IPS-20b (cell line): Measurements from ENCODE around the gene ORC3.

Source experiments
- H3K27ac ChIP-seq: one replicate; pipeline ENCODE4 v1.5.1; 2013; ENCODE audit warnings: low read length
- H3K27me3 ChIP-seq: 2 replicates; pipeline ENCODE4 v1.6.1; 2013; ENCODE audit warnings: mild to moderate bottlenecking, low read length, inconsistent platforms; ENCODE audit not compliant: insufficient read depth
- H3K36me3 ChIP-seq: 2 replicates; pipeline ENCODE4 v1.6.1; 2013; ENCODE audit warnings: low read depth, mild to moderate bottlenecking, inconsistent platforms, low read length, moderate library complexity; ENCODE audit not compliant: insufficient read depth
- H3K4me1 ChIP-seq: 2 replicates; pipeline ENCODE4 v1.6.1; 2013; ENCODE audit warnings: mild to moderate bottlenecking, control low read depth, inconsistent platforms, low read length, moderate library complexity; ENCODE audit not compliant: insufficient read depth
- H3K4me3 ChIP-seq: 2 replicates; pipeline ENCODE4 v1.5.1; 2013; ENCODE audit warnings: mild to moderate bottlenecking, low read length, inconsistent platforms
- H3K9ac ChIP-seq: 2 replicates; pipeline ENCODE4 v1.6.1; 2013; ENCODE audit warnings: low read depth, mild to moderate bottlenecking, inconsistent platforms, low read length, moderate library complexity
- H3K9me3 ChIP-seq: 2 replicates; pipeline ENCODE4 v1.6.1; 2013; ENCODE audit warnings: mild to moderate bottlenecking, low read depth, low read length, inconsistent platforms; ENCODE audit not compliant: insufficient read depth

Gene ORC3

DNA sequence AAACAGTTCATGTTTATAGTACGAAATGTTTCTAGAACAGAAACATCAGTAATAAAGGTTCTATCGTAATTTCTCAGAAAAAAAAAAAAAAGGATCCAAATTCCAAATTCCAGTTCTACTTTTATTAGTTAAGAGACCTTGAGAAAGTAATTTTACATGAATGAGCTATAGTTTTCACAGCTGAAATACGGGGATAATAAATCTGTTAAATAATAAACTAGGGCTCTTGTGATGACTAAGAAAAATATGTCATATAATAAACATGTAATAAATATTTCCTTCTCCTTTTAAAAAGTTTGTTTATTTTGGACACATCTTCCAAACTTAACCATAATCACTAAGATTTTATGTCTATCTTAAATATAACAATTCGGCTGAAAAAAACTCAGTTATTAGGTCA is 17.9 kb upstream of the ORC3 start:
- Histone ChIP-seq H3K4me3 (no peak overlapping the region), H3K27ac (no peak overlapping the region), H3K9me3 (no peaks in the 10 kb centered on the region), H3K27me3 (no peaks in the 10 kb centered on the region), H3K36me3 (peaks cover 12% of the 10 kb centered on the region; the same call in 1 of the 2 replicates), H3K4me1 (peaks cover 4% of the 10 kb centered on the region; the same call in 1 of the 2 replicates), H3K9ac (no peak overlapping the region)

DNA sequence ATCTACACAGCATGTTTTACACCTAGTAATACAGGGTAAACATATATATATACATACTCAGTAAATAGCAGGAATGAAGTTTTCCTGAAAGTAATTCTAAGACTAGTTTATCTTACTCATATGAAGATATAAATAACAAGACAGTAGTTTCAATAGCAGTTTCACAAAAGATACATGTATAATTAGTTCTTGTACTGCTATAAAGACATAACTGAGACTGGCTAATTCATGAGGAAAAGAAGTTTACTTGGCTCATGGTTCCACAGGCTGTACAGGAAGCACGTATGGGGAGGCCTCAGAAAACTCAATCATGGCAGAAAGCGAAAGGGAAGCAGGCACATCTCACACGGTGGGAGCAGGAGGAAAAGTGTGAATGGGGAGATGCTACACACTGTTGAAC is 17.1 kb upstream of the ORC3 start:
- H3K27ac ChIP-seq: no peak overlapping the region
- H3K9me3 ChIP-seq: no peaks in the 10 kb centered on the region
- H3K4me3 ChIP-seq: no peak overlapping the region
- H3K9ac ChIP-seq: no peak overlapping the region
- peaks cover 4% of the 10 kb centered on the region; the same call in 1 of the 2 replicates for H3K4me1 ChIP-seq
- H3K36me3 ChIP-seq: peaks cover 18% of the 10 kb centered on the region; the same call in 1 of the 2 replicates
- no peaks in the 10 kb centered on the region for H3K27me3 ChIP-seq

DNA sequence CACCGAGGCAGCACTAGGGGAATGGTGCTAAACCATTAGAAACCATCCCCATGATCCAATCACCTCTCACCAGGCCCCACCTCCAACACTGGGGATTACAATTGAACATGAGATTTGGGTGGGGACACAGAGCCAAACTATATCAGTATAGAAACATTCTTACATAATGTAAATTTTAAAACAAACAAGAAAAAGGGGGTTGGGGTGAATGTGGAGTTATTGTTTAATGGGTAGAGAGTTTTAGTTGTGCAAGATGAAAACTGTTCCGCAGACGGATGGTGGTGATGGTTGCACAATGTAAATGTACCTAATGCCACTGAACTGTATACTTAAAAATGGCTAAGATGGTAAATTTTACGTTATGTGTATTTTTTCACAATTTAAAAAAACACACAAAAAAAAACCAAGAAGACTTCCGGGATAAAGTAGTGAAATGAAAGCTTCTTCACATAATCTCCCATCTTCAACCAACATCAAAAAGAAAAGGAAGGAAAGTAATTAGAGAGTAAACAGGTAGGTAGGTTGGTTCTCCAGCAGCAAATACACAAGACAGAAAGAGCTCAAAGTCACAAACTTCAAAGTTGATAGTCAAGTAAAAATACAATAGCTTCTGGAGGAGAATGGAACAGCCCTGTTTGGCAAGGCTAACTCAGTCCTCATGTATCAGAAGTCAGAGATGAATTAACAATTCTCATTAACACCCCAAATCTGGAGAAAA is 16.5 kb upstream of the ORC3 start:
- H3K27ac ChIP-seq: no peak overlapping the region
- H3K9ac ChIP-seq: no peak overlapping the region
- H3K36me3 ChIP-seq: peaks cover 12% of the 10 kb centered on the region; the same call in 1 of the 2 replicates
- H3K4me1 ChIP-seq: peaks cover 4% of the 10 kb centered on the region; the same call in 1 of the 2 replicates
- H3K27me3 ChIP-seq: no peaks in the 10 kb centered on the region
- H3K9me3 ChIP-seq: no peaks in the 10 kb centered on the region
- H3K4me3 ChIP-seq: no peak overlapping the region

DNA sequence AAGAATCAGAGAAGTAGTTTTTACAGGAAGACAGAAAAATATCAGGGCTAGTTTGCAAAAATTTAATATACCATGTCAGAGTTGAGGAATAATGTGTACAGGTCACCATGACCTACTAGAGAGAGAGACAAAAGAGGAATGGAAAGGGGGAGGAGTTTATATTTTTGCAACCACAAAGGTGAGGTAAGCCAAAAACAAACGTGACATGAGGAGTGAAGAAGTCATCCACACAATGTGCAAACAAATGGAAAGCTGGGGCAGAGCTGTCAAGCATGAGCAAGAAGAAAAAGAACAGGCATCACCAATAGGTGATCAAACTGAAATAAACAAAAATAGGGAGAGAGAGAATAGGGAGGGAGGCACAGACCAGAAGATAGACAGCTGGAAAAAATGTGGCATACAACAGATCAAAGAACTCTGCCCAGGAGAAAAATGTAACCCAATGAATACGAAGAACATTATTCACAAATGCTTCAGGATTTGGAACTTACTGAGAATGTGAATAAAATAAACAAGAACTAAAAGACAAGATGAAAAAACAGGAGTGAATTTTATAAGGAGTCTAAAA is 15.6 kb upstream of the ORC3 start:
- no peak overlapping the region for H3K9ac ChIP-seq
- H3K36me3 ChIP-seq: peaks cover 6% of the 10 kb centered on the region; the same call in 1 of the 2 replicates
- peaks cover 9% of the 10 kb centered on the region; the same call in 1 of the 2 replicates for H3K4me1 ChIP-seq
- H3K4me3 ChIP-seq: no peak overlapping the region
- H3K27ac ChIP-seq: no peak overlapping the region
- no peaks in the 10 kb centered on the region for H3K27me3 ChIP-seq
- no peaks in the 10 kb centered on the region for H3K9me3 ChIP-seq

DNA sequence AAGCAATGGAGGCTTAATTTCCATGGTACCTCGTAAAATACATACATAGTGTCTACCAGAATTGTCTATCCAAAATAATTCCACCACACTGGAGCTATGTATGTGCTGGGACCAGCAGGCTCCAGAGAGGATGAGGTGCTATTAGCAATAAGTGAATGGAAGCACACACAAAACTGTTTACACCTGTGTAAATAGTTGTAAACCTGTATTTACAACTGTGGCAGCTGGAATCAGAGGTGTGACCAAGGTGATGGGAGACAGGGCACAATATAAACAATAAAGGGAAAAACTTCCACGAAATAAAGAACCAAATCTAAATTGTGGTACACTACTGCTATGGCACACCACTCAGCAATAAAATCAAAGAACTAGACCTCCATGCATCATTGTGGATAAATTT is 14.5 kb upstream of the ORC3 start:
- H3K27ac ChIP-seq: no peak overlapping the region
- peaks cover 13% of the 10 kb centered on the region; the same call in 1 of the 2 replicates for H3K36me3 ChIP-seq
- H3K9me3 ChIP-seq: no peaks in the 10 kb centered on the region
- H3K9ac ChIP-seq: no peak overlapping the region
- peaks cover 9% of the 10 kb centered on the region; the same call in 1 of the 2 replicates for H3K4me1 ChIP-seq
- no peak overlapping the region for H3K4me3 ChIP-seq
- no peaks in the 10 kb centered on the region for H3K27me3 ChIP-seq

DNA sequence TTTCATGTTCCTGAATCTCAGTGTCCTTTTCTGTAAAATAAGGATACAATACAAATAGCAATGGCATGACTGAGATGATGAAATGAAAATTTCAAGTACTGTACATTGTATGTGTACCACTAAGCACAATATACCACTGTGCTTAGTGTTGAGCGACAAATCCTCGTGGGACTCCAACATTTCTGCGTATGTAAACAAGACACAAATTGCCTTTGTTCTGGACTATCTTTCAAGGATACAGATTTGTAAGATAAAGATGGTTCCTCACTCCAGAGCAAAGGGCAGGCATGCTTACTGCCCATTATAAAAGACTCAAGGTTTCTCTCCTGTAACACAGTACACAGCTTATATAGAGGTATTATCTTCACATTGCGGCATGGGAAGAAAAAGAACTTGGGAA is 6.1 kb upstream of the ORC3 start:
- Histone ChIP-seq H3K27ac (no peak overlapping the region), H3K9ac (no peak overlapping the region), H3K9me3 (no peaks in the 10 kb centered on the region), H3K36me3 (peaks cover 53% of the 10 kb centered on the region), H3K4me3 (no peak overlapping the region), H3K4me1 (0 out of 2 replicates have a peak, but pooled peaks cover 4% of the 10 kb centered on the region), H3K27me3 (no peaks in the 10 kb centered on the region)

DNA sequence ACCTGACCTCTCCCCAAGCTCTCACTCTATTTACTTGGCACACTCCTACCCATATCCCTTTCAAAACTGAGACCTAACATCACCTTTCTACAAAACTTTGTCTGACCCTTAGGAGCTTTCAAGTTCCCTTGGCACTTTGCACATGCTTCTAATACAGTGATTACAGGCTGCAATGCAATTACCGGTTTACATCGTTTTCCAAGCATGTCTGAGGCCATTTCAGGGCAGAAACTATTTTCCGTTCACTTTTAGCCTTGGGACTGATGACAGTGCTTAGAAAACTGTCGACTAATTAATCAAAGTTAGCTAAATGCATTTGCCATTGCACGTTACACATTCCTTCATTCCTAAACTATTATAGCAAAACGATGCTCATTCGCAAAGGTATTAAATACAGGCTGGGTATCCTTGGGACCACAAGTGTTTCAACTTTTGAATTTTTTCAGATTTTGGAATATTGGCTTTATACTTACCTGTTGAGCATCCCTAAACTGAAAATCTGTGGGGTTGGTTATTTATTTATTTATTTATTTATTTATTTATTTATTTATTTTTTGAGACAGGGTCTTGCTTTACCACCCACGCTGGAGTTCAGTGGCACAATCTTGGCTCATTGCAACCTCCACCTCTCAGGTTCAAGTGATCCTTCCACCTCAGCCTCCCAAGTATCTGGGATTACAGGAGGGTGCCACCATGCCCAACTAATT is 3.4 kb upstream of the ORC3 start:
- Histone ChIP-seq H3K36me3 (peaks cover 36% of the 10 kb centered on the region), H3K27me3 (no peaks in the 10 kb centered on the region), H3K4me1 (no peaks in the 10 kb centered on the region), H3K9me3 (no peaks in the 10 kb centered on the region), H3K4me3 (no peak overlapping the region), H3K9ac (no peak overlapping the region), H3K27ac (no peak overlapping the region)

DNA sequence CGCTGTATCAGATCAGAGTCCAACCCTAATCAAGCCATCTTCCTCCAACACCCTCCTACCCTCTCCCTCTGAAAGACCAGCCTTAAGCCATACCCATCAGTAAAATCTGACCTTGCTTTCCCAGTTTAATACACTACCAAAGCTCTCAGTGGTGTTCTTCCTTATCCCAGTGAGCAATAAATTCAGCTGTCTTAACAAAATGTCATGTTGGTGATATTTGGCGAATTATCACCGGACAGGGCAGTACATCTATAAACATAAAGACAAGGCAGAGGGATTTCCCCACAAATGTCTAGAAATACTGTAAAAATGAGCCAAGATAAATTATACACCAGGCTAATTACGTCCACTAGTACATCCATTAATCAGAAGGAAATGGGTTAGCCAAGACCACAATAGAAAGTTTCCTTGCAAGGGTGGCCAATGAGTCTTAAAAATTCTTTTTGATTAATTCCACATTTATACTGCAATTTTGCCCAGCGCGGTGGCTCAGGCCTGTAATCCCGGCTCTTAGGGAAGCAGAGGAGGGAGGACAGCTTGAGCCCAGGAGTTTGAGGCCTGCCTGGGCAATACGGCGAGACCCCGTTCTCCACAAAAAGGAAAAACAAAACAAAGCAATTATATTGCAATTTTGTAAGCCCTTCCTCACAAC is 1.1 kb upstream of the ORC3 start:
- Histone ChIP-seq H3K9me3 (no peaks in the 10 kb centered on the region), H3K36me3 (peaks cover 20% of the 10 kb centered on the region), H3K27ac (peak overlapping the region; percentile 82), H3K27me3 (no peaks in the 10 kb centered on the region), H3K4me1 (no peaks in the 10 kb centered on the region), H3K9ac (peak overlapping the region; percentile 99), H3K4me3 (peak overlapping the region; percentile 96)

DNA sequence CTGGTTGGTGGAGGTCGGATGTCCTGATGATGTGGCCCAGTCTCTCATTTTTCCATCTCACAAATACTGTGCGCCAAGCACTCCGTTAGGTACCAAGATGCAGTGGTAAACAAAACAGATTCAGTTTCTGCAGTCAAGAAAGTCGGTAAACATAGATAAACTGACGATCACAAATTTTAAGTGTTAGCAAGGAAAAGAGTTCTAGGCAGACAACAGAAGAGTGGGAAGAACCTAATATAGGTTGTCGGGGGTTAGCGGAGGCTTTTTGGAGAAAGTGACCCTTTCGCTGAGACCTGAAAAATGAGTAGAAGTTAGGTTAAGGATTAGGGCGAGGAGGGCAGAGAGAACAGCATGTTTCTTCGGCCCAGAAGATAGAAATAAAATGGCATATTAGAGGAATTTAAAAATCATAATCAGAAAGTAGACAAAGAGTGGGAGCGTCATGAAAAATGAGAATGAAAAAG is 514 bp downstream of the ORC3 start:
- Histone ChIP-seq H3K4me3 (peak overlapping the region; percentile 96), H3K27ac (peak overlapping the region; percentile 100), H3K36me3 (peaks cover 29% of the 10 kb centered on the region), H3K9ac (peak overlapping the region; percentile 99), H3K9me3 (no peaks in the 10 kb centered on the region), H3K27me3 (no peaks in the 10 kb centered on the region), H3K4me1 (no peaks in the 10 kb centered on the region)

DNA sequence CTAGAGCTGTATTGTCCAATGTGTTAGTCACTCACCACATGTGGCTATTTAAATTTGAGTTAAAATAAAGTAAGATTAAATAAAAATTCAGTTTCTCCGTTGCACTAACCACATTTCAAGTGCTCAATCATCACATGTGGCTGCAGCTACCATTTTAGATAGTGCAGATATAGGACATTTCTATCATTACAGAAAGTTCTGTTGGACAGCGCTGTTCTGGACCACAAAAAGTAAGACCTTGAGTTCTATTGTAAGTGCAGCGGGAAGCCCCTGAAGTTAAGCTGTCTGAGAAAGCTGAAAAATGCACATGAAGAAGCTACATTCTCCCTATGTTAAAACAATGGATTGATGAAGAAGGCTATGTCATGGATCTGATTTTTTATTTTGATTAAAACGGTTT is 1.1 kb downstream of the ORC3 start:
- Histone ChIP-seq H3K27me3 (no peaks in the 10 kb centered on the region), H3K36me3 (peaks cover 32% of the 10 kb centered on the region), H3K9ac (peak overlapping the region; percentile 99; the same call in 1 of the 2 replicates), H3K9me3 (no peaks in the 10 kb centered on the region), H3K4me1 (no peaks in the 10 kb centered on the region), H3K4me3 (peak overlapping the region; percentile 96), H3K27ac (no peak overlapping the region)

DNA sequence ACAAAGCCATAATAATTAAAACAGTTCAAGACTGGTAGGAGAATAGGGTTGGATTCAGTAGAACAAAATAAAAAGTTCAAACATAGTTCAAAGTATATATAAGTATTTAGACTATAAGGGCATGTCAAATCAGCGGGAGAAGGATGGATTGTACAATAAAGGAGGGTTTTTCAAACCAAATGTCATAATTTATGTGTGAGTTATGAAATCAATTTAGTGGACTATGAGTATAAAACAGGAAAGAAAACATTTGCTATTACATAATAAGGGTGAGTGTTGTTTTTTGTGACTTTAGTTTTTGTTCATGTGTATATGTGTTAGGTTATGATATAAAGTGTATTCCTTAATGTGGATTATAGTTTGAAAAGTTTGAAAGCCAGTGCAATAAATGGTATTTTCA is 10.6 kb downstream of the ORC3 start:
- Histone ChIP-seq H3K4me1 (peaks cover 11% of the 10 kb centered on the region; the same call in 1 of the 2 replicates), H3K27ac (no peak overlapping the region), H3K36me3 (peaks cover 41% of the 10 kb centered on the region), H3K4me3 (no peak overlapping the region), H3K27me3 (no peaks in the 10 kb centered on the region), H3K9me3 (no peaks in the 10 kb centered on the region), H3K9ac (no peak overlapping the region)
